NK-92 (cell line): ENCODE measurements around the gene TSPAN18.

Experiments used
- DNase-seq: peaks from one replicate; lab custom pipeline; 2025; ENCODE audit not compliant: unreplicated experiment; lab: John Stamatoyannopoulos, UW

TSPAN18 gene, protein sequence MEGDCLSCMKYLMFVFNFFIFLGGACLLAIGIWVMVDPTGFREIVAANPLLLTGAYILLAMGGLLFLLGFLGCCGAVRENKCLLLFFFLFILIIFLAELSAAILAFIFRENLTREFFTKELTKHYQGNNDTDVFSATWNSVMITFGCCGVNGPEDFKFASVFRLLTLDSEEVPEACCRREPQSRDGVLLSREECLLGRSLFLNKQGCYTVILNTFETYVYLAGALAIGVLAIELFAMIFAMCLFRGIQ

DNA sequence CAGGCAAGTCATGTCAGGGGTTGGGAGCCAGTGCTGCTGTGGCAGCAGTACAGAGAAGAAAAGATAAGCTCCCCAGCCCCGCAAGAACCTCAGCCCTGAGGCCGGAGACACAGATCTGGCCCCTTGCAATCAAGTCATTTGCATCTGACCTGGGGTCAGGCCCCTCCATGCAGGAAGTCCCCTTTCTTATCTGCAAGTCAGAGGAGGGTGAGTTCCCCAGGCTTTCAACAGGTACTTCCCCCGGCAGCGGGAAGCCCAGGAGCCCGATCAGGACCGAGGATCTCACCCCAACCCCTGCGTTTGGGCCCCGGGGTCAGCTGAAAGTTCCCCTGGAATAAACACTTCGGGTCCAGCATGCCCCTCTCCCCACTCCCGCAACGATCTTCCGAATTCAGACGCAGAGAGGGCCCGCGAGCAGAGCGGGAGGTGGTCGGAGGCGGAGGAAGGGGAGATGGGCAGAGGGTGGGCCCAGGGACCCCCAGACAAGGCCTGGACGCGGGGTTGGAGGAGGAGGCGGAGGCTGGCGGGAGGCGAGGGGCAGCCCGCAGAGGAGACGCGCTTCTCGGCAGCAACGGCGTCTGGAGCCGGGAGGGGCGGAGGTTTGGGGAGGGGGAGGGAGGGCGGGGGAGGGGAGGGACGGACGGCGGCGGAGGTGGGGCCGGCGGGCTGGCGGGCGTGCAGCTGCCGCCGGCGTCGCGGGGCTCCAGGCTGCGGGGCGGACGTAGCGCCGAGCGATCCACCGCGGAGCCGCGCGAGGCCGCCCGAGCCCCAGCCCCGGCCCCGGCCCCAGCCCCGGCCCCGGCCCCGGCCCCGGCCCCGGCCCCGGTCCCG is at the start of gene TSPAN18:
Gene TSPAN18 (plus strand): TSS at position 680 of the 831 bp plus-strand sequence. CDS start 179,455 bp downstream, outside the sequence.
- no peak for DNase-seq

DNA sequence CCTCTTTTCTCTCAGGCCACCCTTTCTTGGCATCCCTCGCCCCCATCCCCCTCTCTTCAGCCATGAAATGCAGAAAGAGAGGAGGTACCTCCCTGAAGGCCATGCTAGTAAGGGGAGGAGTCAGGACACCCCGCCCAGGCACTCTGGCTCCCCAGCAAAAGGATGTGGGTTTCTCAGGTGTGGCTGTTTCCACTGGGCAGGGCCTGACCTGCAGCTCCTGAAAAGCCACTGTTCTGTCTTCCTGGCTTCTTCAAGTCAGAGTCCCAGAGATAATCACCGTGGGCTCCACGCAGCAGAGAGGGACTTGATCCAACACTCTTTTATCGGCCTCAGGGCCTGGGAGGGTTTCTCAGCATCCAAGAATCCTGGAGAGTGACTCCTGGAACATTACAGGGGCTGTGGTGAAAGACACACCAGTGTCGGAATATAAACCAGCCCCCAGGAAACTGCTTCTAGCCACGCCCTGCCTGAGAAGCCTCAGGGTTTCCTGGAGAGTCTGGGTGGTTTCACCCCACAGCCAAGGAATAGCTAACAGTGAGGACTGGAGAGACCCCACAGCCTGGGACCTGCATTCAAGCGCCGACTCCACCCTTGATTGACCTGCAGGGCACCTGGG is 45.7 kb upstream of the TSPAN18 start:
- DNase-seq, result no peak

DNA sequence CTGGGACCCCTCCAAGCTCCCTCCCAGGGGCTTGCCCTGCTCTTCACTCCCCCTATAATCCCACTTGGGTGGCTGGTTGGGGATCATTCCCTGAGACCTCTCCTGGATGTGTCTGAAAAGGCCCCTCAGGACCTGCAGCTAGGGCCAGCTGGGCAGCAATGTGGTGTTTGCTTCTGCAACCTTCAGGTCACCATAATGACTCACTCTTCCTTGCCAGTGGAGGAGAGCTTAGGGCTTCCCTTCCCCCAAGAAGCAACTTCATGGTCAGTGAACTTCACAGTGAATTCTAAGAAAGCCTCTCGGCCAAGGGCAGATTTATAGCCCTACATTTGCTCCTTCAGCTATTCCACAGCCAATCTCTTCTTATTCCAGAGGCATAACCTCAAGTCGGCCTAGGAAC is 45.1 kb upstream of the TSPAN18 start:
- no peak for DNase-seq

DNA sequence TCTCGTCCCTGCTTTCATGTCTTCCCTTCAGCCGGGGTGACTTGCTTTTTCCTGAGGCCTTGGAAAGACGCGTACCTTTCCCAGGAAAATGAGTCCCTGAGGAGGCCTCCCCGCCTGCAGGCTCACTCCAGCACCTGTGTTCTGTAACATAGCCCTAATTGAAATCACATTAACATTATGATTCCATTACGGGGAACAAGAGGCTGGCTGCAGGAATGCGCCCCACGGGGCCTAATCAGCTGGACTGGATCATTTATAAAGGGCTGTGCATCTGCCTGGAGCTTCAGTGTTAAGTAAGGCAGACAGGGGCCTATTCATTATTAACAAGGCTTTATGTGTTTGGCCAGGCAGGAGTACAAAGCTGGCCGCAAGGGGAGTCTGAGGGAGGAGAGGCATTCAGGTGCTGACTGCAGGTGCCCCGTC is 41.9 kb upstream of the TSPAN18 start:
- DNase-seq, result no peak

DNA sequence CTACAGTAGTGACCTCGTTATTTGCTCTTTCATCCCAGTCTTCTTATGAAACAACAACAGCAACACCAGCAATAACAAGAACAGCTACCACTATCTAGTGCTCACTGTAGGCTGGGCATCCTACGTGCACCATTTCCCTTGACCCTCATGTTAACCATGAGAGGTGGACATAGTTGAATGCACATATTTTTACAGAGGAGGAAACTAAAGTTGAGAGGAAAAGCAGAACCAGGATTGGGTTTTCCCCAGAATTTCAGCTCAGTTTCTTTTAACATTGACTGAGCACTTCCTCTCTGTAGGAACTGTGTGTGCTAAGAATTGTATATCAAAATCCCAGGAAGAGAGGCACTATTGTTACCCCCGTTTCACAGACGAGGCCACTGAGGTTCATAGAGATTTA is 39.4 kb upstream of the TSPAN18 start:
- no peak for DNase-seq

DNA sequence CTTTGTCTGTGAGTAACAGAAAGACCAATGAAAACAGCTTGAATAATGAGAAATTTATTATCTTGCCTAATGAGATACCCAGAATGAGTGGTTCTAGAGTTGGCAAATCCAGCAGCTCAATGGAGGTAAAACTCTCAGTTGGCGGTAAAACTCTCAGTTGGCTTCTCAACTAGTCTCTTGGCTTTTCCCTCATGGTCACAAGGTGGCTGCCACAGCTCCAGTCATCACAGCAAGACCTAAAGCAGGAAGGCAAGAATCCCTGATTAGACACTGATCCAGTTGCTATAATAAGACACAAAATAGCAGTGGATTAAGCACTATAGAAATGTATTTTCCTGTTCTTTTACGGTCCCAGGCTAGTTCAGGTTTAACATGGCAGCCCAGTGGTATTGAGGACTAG is 37.5 kb upstream of the TSPAN18 start:
- DNase-seq, result no peak

DNA sequence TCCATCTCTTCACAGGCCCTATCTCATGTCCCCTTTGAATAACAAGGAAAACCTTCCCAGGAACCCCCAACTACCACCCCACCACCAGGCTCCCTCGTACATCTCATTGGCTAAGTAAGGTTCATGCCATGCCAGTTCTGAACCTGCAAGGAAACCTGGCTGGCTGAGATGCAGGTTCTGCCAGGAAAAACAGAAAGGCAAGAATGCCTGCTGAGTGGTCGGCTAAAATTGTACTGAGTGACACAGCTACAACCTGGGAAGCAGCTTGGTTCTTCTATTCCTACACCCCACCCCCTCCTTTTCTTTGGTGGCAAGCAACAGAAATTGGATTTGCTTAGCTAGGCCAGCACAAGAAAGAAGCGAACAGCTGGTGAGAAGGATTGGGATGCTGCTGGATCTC is 36.1 kb upstream of the TSPAN18 start:
- DNase-seq, result no peak

DNA sequence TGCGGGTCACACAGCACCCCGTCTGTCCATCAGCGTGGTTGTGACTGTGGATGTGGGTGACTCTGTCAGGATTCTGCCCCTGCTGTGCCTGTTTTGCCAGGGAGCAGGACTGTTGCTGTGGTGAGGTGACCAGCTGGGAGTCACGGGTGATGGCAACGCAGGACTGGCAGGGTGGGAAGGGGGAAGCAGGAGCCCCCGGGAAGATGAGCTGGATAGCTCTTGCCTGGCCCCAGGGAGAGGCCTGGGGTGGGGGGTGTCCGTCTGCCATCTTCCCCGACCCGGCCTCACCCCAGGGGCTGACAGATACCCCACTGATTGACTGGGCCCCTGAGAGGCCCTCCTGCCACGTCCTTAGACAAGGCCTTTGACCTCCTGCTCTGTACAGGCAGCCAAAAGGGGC is 34.3 kb upstream of the TSPAN18 start:
- DNase-seq, result no peak

DNA sequence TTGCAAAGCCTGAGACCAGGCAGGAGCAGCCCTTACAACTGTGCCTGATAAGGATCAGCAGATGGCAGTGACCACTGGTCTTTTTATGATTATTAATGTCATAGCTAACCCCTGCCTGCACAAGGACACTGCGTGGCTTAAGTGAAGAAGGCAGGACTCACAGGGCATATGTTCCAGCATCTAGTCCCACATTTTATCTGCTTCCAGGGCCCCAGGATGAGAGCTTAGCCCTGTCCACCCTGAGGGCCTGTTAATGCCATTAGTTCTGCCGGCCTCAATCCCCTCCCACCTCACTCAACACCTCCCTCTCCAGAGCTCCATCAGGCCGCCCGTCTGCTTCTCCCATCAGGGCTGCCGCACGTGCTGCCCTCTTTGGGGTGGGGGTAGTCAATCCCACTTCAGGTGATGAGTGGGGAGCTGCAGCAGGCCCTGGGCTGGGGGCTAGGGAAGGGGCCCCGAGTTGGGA is 33.1 kb upstream of the TSPAN18 start:
- DNase-seq, result no peak

DNA sequence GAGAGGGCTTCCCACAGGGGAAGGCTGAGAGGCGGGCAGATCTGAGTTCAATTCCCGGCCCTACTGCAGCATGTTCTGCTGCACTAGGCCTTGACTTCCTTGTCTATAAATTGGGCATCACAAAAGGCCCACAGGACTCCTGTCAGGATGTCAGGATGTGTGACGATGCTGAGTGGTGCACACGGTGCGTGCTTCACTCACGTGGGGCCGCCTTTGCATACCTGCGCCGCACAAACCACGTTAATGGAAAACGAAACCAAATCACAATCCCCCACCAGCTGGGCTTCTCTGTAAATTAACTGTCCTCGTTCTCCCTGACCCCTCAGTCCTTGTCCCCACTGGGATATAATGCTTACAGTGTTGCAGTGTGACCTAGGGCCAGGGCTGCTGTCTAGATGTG is 32.3 kb upstream of the TSPAN18 start:
- DNase-seq, result no peak

DNA sequence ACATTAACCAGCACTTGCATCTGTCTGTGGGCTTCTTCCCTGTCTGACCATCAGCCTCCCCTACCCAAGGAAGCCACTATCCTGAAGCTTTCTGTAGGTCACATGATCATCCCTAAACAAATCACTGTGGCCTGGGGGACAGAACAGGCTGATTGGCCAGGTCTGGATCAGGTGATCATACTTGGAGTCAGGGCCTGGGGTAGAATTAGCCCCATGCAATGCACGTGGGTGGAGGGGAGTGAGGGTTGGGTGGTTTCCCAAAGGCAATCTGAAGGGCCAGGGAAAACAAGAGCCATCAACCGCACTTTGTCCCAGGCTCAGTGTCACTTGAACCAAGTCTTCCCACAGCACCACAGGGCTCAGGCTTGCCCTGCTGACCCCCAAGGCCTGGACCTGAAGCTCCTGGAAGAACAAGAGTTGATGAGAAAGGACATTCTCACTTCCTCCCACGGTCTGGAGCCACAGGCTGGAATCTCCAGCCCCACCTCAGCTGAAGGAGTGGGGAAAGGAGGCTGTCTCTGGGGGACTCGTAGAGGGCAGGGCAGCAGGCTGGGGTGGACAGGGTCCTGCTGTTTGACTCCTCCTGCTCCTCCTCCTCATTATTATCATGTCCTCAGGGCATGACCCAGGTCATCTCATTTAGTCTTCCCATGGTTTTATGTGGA is 31.5 kb upstream of the TSPAN18 start:
- DNase-seq, result no peak

DNA sequence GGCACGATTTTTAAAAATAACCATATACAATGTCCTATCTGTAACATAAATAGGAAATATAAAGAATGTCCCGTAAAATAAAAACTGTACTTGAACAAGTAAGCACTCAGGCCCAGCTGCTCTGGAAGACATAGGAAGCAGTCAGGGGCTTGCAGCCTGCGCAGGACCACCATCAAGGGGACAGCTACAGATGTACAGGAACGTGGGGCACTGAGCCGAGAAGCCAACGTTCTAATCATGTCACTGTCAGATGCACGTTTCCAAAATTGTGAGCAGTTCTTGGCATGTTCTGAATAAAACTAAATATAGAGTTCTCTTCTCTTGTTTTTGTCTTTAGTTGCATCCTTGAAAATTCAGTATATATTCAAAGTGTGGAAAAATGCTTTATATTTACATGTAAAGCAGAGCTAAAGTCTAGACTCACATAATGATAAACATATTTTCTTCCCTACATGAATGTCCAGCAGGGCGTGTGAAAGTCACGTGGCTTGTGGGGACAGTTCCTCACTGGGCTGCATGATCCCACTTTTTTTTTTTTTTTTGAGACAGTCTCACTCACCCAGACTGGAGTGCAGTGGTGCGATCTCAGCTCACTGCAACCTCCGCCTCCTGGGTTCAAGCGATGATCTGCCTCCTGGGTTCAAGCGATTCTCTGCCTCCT is 28.4 kb upstream of the TSPAN18 start:
- DNase-seq, result no peak

DNA sequence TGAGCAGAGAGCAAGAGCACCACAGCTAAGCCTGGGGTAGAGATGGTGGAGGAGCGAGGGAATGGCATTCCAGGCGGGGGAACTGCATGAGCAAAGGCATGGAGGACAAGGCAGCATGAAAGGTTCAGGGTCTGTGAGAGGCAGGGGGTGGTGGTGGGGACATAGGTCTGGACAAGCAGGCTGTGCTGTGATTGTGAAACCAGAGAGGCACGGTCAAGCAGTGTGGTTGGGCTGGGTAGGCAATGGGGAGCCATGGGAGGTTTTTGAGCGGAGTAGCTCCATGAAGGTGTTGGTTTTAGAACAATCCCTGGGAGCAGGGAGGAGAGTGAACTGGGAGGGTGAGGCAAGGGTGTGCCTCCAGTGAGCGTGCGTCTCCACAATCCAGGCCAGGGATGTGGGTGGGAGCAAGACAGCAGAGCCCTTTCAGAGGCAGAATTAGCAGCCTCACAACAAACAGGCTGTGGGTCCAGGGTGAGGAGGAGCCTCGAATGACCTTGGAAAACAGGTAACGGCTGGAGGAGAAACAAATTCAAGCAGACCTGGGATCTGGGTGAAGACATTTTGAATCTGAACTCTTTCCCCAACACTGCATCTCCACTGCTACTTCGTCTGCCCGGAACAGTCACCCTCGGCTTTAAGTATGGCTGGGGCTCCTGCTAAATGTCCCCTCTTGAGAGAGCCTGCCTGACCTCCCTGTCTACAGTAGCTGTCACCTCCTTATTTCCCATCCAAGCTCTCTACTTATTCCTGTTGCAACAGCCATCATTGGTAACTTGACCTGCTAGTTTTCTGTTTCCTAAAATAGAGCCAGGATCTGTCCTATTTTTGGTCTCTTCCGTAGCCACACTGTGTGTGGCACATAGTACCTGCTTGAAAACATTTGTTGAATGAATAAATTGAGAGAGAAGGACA is 27.0 kb upstream of the TSPAN18 start:
- DNase-seq, result no peak

DNA sequence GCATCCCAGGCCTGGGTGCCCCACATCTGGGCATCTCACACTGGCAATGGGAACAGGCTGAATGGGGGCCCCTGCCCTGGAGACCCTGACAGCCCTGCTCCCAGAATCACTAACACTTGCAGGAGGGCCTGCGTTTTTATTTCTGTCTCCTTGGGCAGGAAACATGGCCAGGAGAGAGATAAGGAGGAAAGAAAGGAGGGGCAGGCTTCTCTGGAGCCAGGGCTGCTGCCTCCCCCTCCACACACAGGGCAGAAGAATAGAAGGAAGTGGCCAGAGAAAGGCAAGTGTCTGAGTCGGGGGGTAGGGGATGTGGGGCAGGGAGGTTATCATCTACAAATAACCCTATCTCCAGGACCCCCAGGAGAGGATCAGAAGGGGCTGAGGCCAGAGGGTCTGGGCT is 25.5 kb upstream of the TSPAN18 start:
- no peak for DNase-seq

DNA sequence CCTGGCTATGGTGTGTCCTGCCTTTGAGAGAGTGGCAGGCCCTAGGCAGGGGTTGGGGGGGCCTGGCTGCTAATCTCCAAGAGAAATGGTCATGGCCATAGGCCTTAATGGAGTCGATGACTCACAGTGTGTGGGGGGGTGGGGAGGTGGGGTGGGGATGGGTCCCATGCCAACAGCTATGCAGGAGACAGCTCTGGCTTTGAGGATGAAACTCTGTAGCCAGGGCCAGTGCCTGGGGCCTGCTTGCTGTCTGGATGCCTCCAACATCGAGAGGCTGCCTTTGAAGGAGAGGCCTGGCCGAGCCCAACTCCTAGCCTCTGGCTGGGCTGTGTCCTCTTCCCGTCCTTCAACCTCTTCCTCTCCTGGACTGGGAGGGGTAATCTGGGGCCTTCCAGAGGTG is 23.9 kb upstream of the TSPAN18 start:
- no peak for DNase-seq

DNA sequence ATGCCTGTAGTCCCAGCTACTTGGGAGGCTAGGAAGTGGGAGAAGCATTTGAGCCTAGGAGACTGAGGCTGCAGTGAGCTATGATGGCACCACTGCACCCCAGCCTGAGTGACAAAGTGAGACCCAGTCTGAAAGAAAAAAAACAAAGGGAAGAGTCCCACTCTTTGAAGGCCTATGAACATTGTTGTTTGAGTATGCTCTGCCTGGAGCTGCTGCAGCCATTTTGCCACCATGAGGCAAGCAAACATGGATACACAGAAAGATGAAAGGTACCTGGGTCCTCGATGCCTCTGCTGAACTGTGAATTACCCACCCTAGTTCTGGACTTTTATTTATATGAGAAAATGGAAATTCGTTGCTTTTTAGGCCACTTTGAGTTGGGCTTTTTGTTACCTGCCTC is 19.7 kb upstream of the TSPAN18 start:
- no peak for DNase-seq

DNA sequence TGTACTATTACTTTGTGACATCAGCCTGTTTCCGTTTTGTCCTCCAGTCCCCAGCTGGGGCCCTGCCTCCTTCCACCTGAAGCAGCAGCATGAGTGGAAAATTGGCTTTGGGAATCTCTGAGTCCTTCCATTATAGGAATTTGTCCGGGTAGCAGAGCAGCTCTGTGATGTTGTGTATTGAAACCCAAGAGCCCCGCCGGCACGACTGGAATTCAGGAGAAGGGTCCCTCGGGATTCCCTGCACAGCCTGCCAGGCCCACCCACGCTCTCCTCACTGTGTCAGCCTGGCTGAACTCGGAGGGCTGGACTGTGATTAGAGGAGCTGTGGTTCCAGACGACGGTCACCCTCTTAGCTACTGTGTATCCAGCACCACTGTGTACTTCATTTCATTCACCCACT is 18.8 kb upstream of the TSPAN18 start:
- DNase-seq, result no peak

DNA sequence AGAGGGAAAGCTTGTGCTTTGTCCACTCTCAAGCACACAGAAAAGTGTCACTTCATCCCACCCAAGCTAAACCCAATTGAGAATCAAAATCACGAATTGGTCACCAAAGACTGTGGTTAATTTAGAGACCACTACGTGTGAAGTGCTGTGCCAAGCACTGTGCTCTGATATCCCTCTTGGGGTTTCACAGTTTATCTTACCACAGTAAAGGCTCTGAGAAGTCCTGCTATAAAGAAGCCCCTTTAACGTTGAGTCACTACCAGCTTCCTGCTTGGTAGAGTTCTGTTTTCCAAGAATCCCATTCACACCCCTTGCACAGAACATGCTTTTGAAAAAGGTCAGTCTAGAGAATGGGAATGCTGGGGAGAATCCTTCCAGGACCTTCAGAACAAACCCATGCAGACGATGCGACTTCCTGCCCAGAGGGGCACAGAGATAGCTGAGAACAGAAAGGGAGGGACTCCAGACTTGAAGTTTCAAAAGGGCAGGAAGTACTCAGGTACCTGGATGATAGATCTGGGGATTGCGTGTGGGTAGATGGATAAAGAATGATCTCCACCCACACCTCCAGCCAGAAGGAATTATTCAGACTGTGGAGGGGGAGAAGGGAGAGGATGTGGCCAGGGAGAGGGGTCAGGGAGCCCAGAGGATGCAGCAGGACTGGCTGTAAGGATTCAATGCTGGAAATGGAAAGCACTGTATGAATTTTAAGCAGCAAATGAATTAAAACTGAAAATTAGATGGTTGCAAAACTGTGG is 18.1 kb upstream of the TSPAN18 start:
- DNase-seq, result no peak

DNA sequence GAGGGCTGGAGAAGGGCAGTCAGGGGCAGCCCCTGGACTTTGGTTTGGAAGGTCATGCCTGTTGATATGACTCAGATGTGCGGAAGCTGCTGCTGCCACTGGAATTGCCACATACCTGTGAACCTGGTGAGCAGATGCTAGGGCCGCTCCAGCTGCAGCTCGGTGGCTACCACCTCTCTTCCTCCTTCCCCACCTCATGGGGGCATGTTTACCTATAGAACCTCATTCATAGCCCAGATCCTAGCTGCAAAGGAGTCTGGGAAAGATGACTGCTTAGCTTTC is 17.5 kb upstream of the TSPAN18 start:
- no peak for DNase-seq
